GM12892 (cell line): ENCODE results near the gene REXO4.

Experiments used
- POLR2A ChIP-seq: IDR thresholded peaks from 2 replicates; pipeline ENCODE4 v1.6.1; 2011; ENCODE audit warnings: low read depth, low read length, control low read depth
- POLR2AphosphoS5 ChIP-seq: IDR thresholded peaks from 2 replicates; pipeline ENCODE4 v1.6.1; 2011; ENCODE audit warnings: low read depth, low read length, control low read depth
- TAF1 ChIP-seq: IDR thresholded peaks from 2 replicates; pipeline ENCODE4 v1.6.1; 2011; ENCODE audit warnings: low read depth, mild to moderate bottlenecking, control low read depth, low read length, borderline replicate concordance

GRCh38 chr9:133424187-133424586 lies 6.4 kb upstream of the REXO4 start:
- no peak for TF ChIP-seq POLR2A
- no peak for TF ChIP-seq POLR2AphosphoS5
- no peak for TF ChIP-seq TAF1
